Stomach (tissue), 4 donors: Measurements from ENCODE around the gene PTH2.

Source experiments
- POLR2AphosphoS5 ChIP-seq, 3 donors: sonication (generic); formaldehyde crosslinking; IDR thresholded peaks; one replicate each; pipeline ENCODE4 v1.6.1; 2016; ENCODE audit warnings: antibody characterized with exemption in 3 of 3
- TF ChIP-seq, protein P1 (sequence below), 7 experiments: fragments of 450-650 bp in 4 of 7; fragments of 200-600 bp in 3 of 7; sonication (generic) in 3 of 7; IDR thresholded peaks; one replicate each; pipeline ENCODE4 v1.5.1; 2016 to 2019; ENCODE audit warnings: antibody characterized with exemption in 7 of 7, control low read depth in 2 of 7, mild to moderate bottlenecking in 1 of 7

DNA sequence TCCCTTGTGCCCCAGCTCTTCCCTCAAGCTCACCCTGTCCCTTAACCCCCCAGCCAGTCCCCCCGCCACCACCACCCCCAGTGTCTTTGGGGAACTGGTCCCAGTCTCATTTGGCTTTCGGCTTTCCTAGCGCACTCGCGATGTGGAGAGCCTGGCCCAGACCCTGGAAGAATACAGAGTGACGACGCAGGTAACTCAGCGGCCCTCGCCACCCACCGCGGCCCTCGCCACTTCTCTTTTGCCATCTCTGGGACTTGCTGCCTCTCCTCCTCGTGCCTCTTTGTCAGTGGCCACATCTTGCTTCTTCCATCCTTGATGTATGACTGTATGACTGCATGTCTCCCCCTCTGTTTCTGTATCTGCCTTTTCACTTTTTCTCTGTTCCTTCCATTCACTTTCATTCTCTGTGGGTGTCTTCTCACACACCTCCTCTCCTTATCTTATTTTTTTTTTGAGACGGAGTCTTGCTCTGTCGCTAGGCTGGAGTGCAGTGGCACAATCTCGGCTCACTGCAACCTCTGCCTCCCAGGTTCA, 15.7 kb downstream of the PTH2 start:
- TF ChIP-seq POLR2AphosphoS5 (IDR thresholded peaks at IDR 0.05): no peak
- TF ChIP-seq, protein P1, sequence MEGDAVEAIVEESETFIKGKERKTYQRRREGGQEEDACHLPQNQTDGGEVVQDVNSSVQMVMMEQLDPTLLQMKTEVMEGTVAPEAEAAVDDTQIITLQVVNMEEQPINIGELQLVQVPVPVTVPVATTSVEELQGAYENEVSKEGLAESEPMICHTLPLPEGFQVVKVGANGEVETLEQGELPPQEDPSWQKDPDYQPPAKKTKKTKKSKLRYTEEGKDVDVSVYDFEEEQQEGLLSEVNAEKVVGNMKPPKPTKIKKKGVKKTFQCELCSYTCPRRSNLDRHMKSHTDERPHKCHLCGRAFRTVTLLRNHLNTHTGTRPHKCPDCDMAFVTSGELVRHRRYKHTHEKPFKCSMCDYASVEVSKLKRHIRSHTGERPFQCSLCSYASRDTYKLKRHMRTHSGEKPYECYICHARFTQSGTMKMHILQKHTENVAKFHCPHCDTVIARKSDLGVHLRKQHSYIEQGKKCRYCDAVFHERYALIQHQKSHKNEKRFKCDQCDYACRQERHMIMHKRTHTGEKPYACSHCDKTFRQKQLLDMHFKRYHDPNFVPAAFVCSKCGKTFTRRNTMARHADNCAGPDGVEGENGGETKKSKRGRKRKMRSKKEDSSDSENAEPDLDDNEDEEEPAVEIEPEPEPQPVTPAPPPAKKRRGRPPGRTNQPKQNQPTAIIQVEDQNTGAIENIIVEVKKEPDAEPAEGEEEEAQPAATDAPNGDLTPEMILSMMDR (IDR thresholded peaks at IDR 0.05): no peak
